GM19043 (cell line): ENCODE data around the gene CD209.

ENCODE experiments used
- ATAC-seq: cut with Tn5 transposase; IDR thresholded peaks from one replicate; pipeline ENCODE4 v1.9.1; 2021; ENCODE audit warnings: low read depth; ENCODE audit not compliant: unreplicated experiment

CD209 gene

GRCh38 chr19:7739801-7740681 is 7.3 kb downstream of the CD209 start:
- no peak for ATAC-seq

- no peak for ATAC-seq
Observed at GRCh38 chr19:7739211-7739755, 8.1 kb downstream of the CD209 start.

GRCh38 chr19:7738023-7738422 is 9.3 kb downstream of the CD209 start:
- ATAC-seq, result no peak

- ATAC-seq, result no peak
Observed at GRCh38 chr19:7737215-7737614, 10.1 kb downstream of the CD209 start.

DNA sequence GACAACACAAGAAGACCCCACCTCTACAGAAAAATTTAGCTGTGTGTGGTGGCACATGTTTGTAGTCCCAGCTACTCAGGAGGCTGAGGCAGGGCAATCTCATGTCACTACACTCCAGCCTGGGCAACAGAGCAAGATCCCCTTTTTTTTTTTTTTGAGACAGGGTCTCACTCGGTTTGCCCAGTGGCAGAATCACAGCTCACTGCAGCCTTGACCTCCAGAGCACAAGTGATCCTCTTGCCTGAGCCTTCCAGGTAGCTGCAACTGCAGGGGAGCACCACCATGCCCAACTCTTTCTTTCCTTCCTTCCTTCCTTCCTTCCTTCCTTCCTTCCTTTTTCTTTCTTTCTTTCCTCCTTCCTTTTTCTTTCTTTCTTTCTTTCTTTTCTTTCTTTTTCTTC is 11.2 kb downstream of the CD209 start:
- no peak for ATAC-seq

- ATAC-seq, result no peak
Observed at GRCh38 chr19:7734220-7735203, 12.8 kb downstream of the CD209 start.

DNA sequence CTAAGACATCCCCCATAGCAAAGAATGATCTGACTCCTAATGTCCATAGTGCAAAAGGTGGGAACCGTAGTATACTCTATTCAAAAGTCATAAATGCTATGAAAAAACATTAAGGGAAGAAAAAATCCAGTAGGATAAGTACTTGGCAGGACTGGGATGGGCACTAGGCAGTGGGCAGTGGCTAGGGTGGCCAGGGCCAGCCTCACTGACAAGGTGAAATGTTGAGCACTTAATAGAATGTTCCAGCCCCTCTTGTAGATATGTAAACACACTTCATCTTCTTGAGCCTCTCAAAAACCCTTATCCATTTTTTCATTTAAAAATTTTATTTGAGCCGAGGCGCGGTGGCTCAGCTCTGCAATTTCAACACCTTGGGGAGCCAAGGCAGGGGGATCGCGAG is 14.0 kb downstream of the CD209 start:
- no peak for ATAC-seq

DNA sequence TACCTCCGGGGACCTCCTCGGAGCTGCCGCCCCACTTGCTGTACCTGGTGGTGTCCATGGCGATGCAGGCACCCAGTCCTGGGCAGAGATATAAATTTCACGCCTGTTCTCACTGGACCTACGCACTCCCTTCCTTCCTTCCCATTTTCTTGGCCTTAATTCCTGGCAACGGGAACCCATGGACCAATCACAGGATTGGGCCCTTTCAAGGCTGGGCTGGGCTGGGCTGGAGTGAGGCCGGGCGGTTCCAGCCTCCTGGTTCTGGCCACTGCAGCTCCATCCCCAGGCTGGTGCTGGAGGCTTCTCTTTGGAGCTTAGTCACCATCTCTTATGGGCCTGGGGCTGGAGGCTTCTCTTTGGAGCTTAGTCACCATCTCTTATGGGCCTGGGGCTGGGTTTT is 15.3 kb downstream of the CD209 start, which contains the start of gene CLEC4G:
Gene CLEC4G, minus strand, starts transcription at position 66 of the 400 bp plus-strand sequence. Its CDS starts 8 bp downstream, at position 58.
- no peak for ATAC-seq

- no peak for ATAC-seq
Observed at GRCh38 chr19:7731615-7732014, 15.7 kb downstream of the CD209 start.

DNA sequence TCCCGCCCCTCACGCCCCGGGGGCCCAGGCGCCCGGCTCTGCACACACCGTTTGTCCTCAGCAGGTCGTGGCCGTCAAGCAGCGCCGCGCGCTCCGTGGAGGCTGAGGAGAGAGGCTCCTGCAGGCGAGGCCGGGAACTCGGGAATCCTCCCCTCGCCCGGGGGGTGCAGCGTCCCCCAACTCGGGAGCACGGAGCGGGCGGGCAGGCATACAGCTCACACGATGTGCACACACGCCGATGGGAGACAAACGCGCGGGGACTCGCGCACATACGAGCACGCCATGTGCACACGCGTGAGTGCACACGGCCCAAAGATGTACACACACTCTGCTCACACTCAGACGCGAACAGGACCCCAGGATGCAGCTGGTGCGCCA is 16.1 kb downstream of the CD209 start:
- no peak for ATAC-seq

DNA sequence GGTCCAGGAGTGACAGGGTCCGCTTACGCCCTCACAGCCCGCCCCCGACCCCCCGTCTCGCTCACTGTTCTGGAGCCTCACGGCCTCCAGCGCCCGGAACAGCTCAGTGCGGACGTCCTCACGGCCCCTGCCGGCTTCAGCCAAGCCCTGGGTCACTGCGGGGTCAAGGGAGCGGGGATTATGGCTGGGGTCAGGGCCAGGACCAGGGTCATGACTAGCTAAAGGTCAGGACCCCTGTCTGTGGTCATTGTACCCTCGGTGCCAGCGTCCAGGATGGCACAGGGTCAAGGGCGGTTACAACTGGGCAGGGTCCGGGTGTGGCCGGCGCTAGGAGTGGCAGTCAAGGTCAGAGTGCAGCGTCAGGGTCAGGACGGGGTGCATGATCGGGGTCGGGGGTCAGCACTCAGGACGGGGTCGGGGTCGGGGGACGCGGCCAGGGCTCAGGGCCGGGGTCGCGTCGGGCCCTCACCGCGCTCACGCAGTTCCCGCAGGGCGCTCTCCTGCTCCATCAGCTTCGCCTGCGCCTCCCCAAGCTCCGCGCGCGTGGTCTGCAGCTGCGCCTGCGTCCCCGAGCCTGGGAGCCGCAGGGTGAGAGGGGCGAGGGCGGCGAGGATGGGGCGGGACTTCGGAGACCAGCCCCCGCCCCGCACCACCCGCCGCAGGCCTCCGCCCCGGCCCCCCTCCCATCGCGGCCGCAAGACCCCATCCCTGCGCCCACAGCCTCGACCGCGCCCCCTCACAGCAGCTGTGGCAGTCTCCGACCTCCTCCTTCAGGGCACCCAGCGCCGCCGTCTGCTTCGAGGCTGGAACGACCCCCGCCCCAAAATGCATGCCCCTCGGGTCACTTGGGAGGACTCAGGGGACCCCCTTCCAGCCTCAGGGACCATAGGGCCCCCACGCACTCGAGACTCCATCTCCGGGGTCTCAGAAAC is 16.8 kb downstream of the CD209 start:
- no peak for ATAC-seq

DNA sequence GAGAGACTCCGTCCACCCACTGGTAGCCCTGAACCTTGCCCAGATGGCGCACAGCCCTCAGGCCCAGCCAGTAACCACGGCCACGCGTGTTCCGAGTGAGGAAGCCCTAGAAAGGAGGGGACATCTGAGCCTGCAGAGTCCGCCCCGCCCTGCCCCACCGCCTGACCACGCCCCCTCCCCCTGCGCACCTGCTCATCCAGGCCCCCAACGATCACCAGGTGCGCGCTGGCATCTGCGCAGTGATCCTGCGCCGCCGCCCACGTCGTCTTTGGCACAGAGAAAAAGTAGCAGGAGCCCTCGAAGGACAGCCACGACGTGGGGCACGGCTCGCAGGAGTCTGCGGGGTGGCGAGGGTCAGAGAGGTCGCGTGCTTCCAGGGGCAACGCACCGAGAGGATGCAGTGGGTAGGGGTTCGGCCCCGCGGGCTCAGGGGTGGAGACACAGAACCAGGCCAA is 17.5 kb downstream of the CD209 start:
- no peak for ATAC-seq

GRCh38 chr19:7729211-7729610 is 18.1 kb downstream of the CD209 start:
- no peak for ATAC-seq

DNA sequence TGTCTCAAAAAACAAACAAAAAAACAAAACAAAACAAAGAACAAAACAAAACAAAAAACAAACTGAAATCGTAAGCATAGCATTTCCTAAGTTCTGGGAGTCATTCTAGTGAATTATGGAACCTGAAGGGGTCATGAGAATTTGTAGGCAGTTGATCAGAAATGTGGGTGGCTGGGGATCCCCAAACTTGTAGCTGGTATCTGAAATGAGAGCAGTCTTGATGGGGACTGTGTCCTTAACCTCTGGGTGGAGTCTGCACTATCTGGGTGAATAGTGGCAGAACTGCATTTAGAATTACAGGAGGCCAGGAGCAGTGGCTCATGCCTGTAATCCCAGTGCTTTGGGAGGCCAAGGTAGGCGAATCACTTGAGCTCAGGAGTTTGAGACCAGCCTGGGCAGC is 21.5 kb downstream of the CD209 start:
- ATAC-seq, result no peak

GRCh38 chr19:7722231-7722651 is 25.1 kb downstream of the CD209 start:
- ATAC-seq, result peak; percentile 43

DNA sequence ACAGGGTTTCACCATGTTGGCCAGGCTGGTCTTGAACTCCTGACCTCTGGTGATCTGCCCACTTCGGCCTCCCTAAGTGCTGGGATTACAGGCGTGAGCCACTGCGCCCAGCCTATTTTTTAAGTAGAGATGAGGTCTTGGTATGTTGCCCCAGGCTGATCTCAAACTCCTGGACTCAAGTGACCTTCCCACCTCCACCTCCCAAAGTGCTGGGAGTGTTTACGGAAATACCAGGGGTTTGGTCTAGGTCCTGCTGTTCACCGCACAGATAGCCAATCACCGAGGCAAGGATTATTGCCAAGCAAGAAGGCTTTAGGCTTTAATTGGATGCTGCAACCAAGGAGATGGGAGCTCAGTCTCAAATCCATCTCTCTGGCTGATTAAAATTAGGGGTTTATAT is 27.0 kb downstream of the CD209 start:
- ATAC-seq, result no peak

- no peak for ATAC-seq
Observed at GRCh38 chr19:7718668-7719067, 28.7 kb downstream of the CD209 start.

DNA sequence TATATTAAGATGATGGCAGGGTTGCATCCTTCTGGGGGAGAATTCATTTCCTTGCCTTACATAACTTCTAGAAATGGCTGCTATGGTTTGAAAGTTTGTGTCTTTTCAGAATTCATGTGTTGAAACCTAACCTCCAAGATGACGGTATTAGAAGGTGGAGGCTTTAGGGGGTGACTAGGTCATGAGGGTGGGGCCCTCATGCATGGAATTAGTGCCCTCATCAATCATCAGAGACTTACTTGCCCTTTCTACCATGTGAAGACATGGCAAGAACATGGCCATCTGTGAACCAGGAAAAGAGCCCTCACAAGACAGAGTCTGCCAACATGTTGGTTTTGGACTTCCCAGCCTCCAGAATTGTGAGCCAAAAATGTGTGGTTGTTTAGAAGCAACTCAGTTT is 30.6 kb downstream of the CD209 start:
- no peak for ATAC-seq

GRCh38 chr19:7715671-7716070 is 31.7 kb downstream of the CD209 start:
- no peak for ATAC-seq

GRCh38 chr19:7710616-7711015 is 36.7 kb downstream of the CD209 start:
- no peak for ATAC-seq
